ENCODE results near the gene PDE4D.
"Not testable (repeated sequence)": the region's sequence is repeated elsewhere in the genome, so short reads cannot be mapped to it uniquely, and the experiment has no call there.

Gene PDE4D

GRCh38 chr5:58958701-58959100 is 934.8 kb downstream of the PDE4D start:
- no peak for FAIRE-seq
- no peak for TF ChIP-seq TAF1 (IDR thresholded peaks at IDR 0.05; ENCODE audit: borderline replicate concordance, low read depth, low read length)
- TF ChIP-seq POLR2A (IDR thresholded peaks at IDR 0.05; ENCODE audit: low read depth, low read length): no peak
- TF ChIP-seq POLR2AphosphoS5 (IDR thresholded peaks at IDR 0.05; ENCODE audit: low read depth, low read length): no peak
- DNase-seq (ENCODE audit: insufficient read length): no peak

- DNase-seq (ENCODE audit: insufficient read length); FAIRE-seq: not testable (repeated sequence)
These were observed 940.3 kb downstream of the PDE4D start for GRCh38 chr5:58953218-58953617.

- no peak for FAIRE-seq
These were observed 943.3 kb downstream of the PDE4D start for GRCh38 chr5:58950224-58950623.

GRCh38 chr5:58946230-58946629 is 947.3 kb downstream of the PDE4D start:
- TF ChIP-seq POLR2A (IDR thresholded peaks at IDR 0.05; ENCODE audit: low read depth, low read length) (no peak), POLR2AphosphoS5 (IDR thresholded peaks at IDR 0.05; ENCODE audit: low read depth, low read length) (no peak), TAF1 (IDR thresholded peaks at IDR 0.05; ENCODE audit: borderline replicate concordance, low read depth, low read length) (no peak)
- FAIRE-seq: no peak
- no peak for DNase-seq (ENCODE audit: insufficient read length)

More at GRCh38 chr5:58950224-58950623, 943.3 kb downstream of the PDE4D start:
- DNase-seq (ENCODE audit: insufficient read length): no peak
- TF ChIP-seq POLR2AphosphoS5 (IDR thresholded peaks at IDR 0.05; ENCODE audit: low read depth, low read length) (no peak), TAF1 (IDR thresholded peaks at IDR 0.05; ENCODE audit: borderline replicate concordance, low read depth, low read length) (no peak), POLR2A (IDR thresholded peaks at IDR 0.05; ENCODE audit: low read depth, low read length) (no peak)

GRCh38 chr5:58944221-58944620 is 949.3 kb downstream of the PDE4D start:
- no peak for DNase-seq (ENCODE audit: insufficient read length)
- TF ChIP-seq POLR2A (IDR thresholded peaks at IDR 0.05; ENCODE audit: low read depth, low read length): no peak
- no peak for FAIRE-seq

- no peak for TF ChIP-seq POLR2AphosphoS5 (IDR thresholded peaks at IDR 0.05; ENCODE audit: low read depth, low read length)
- no peak for TF ChIP-seq POLR2A (IDR thresholded peaks at IDR 0.05; ENCODE audit: low read depth, low read length)
- TF ChIP-seq TAF1 (IDR thresholded peaks at IDR 0.05; ENCODE audit: borderline replicate concordance, low read depth, low read length): no peak
- DNase-seq (ENCODE audit: insufficient read length): no peak
- no peak for FAIRE-seq
These were observed 953.1 kb downstream of the PDE4D start for GRCh38 chr5:58940446-58940845.

GRCh38 chr5:58939664-58940063 is 953.9 kb downstream of the PDE4D start:
- FAIRE-seq (no peak), DNase-seq (ENCODE audit: insufficient read length) (no peak)
- no peak for TF ChIP-seq POLR2AphosphoS5 (IDR thresholded peaks at IDR 0.05; ENCODE audit: low read depth, low read length)
- TF ChIP-seq POLR2A (IDR thresholded peaks at IDR 0.05; ENCODE audit: low read depth, low read length): no peak
- TF ChIP-seq TAF1 (IDR thresholded peaks at IDR 0.05; ENCODE audit: borderline replicate concordance, low read depth, low read length): no peak

GRCh38 chr5:58938563-58939424 is 954.7 kb downstream of the PDE4D start:
- DNase-seq (ENCODE audit: insufficient read length) (no peak), FAIRE-seq (no peak)
- TF ChIP-seq TAF1 (IDR thresholded peaks at IDR 0.05; ENCODE audit: borderline replicate concordance, low read depth, low read length): no peak
- no peak for TF ChIP-seq POLR2AphosphoS5 (IDR thresholded peaks at IDR 0.05; ENCODE audit: low read depth, low read length)
- TF ChIP-seq POLR2A (IDR thresholded peaks at IDR 0.05; ENCODE audit: low read depth, low read length): no peak

- TF ChIP-seq POLR2AphosphoS5 (IDR thresholded peaks at IDR 0.05; ENCODE audit: low read depth, low read length): no peak
- no peak for TF ChIP-seq POLR2A (IDR thresholded peaks at IDR 0.05; ENCODE audit: low read depth, low read length)
- TF ChIP-seq TAF1 (IDR thresholded peaks at IDR 0.05; ENCODE audit: borderline replicate concordance, low read depth, low read length): no peak
- no peak for DNase-seq (ENCODE audit: insufficient read length)
These were observed 956.4 kb downstream of the PDE4D start for GRCh38 chr5:58937031-58937681.

GRCh38 chr5:58934629-58935097 is 958.9 kb downstream of the PDE4D start:
- DNase-seq (ENCODE audit: insufficient read length): no peak
- FAIRE-seq: no peak
- no peak for TF ChIP-seq TAF1 (IDR thresholded peaks at IDR 0.05; ENCODE audit: borderline replicate concordance, low read depth, low read length)
- no peak for TF ChIP-seq POLR2AphosphoS5 (IDR thresholded peaks at IDR 0.05; ENCODE audit: low read depth, low read length)
- TF ChIP-seq POLR2A (IDR thresholded peaks at IDR 0.05; ENCODE audit: low read depth, low read length): no peak

More at GRCh38 chr5:58937031-58937681, 956.4 kb downstream of the PDE4D start:
- FAIRE-seq: no peak

GRCh38 chr5:58933891-58934628 is 959.5 kb downstream of the PDE4D start:
- TF ChIP-seq POLR2AphosphoS5 (IDR thresholded peaks at IDR 0.05; ENCODE audit: low read depth, low read length): no peak
- TF ChIP-seq TAF1 (IDR thresholded peaks at IDR 0.05; ENCODE audit: borderline replicate concordance, low read depth, low read length): no peak
- no peak for TF ChIP-seq POLR2A (IDR thresholded peaks at IDR 0.05; ENCODE audit: low read depth, low read length)
- no peak for FAIRE-seq
- no peak for DNase-seq (ENCODE audit: insufficient read length)
